Left ventricle myocardium inferior (tissue), 1 donor: ENCODE measurements around the gene SLC15A3. TPM values are rescaled to one million over a fixed set of nuclear protein-coding genes. Genes with fewer than 3 reads are reported as not detected.

ENCODE experiments used
- DNase-seq: peaks from one replicate; pipeline ENCODE4 v3.0.0-alpha.2; 2020
- H3K27ac ChIP-seq: fragments of 200-600 bp; replicated peaks from 2 replicates; pipeline ENCODE4 v1.8.0; 2021
- H3K27me3 ChIP-seq: fragments of 200-600 bp; 2 replicates; pipeline ENCODE4 v1.8.0; 2021; ENCODE audit warnings: low read depth
- H3K36me3 ChIP-seq: fragments of 200-600 bp; 2 replicates; pipeline ENCODE4 v1.8.0; 2021
- H3K4me1 ChIP-seq: fragments of 200-600 bp; 2 replicates; pipeline ENCODE4 v1.8.0; 2021
- H3K4me3 ChIP-seq: fragments of 200-600 bp; 2 replicates; pipeline ENCODE4 v1.8.0; 2021; ENCODE audit warnings: mild to moderate bottlenecking, moderate library complexity
- H3K9me3 ChIP-seq: fragments of 200-600 bp; replicated peaks from 2 replicates; pipeline ENCODE4 v1.8.0; 2021
- intact Hi-C: fragments of 100-400 bp; cut with micrococcal nuclease; formaldehyde crosslinking; loops from one replicate; pipeline ENCODE4 v1.11.0; 2022
- total RNA-seq: library from RNA; stranded (reverse); fragmentation: NEBNext Ultra II Directional; extraction: Animal tissue kit (Norgen Biotek cat#: 25700); gene quantifications from one replicate; pipeline ENCODE4 v1.2.1, GENCODE V29; 2021
- TF ChIP-seq, protein P1 (sequence below): fragments of 200-600 bp; IDR thresholded peaks from 2 replicates; pipeline ENCODE4 v1.8.0; 2021; ENCODE audit warnings: antibody characterized with exemption, mild to moderate bottlenecking, borderline replicate concordance
- donor health status: DM: no; HTN: yes; CAD: no; lungs with severe emphysema.

Gene SLC15A3
- total RNA-seq, 1 donor from 2014 or later = 15.4 TPM

GRCh38 chr11:60941371-60942119 is 10.4 kb downstream of the SLC15A3 start:
- peaks cover 51% of the 10 kb centered on the region for H3K4me1 ChIP-seq
- TF ChIP-seq, protein P1, sequence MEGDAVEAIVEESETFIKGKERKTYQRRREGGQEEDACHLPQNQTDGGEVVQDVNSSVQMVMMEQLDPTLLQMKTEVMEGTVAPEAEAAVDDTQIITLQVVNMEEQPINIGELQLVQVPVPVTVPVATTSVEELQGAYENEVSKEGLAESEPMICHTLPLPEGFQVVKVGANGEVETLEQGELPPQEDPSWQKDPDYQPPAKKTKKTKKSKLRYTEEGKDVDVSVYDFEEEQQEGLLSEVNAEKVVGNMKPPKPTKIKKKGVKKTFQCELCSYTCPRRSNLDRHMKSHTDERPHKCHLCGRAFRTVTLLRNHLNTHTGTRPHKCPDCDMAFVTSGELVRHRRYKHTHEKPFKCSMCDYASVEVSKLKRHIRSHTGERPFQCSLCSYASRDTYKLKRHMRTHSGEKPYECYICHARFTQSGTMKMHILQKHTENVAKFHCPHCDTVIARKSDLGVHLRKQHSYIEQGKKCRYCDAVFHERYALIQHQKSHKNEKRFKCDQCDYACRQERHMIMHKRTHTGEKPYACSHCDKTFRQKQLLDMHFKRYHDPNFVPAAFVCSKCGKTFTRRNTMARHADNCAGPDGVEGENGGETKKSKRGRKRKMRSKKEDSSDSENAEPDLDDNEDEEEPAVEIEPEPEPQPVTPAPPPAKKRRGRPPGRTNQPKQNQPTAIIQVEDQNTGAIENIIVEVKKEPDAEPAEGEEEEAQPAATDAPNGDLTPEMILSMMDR = no peak
- no peaks in the 10 kb centered on the region for H3K27me3 ChIP-seq
- no peak overlapping the region for H3K4me3 ChIP-seq
- peaks cover 52% of the 10 kb centered on the region for H3K36me3 ChIP-seq
- no peaks in the 10 kb centered on the region for H3K9me3 ChIP-seq
- DNase-seq = no peak
- peak overlapping the region; percentile 36 for H3K27ac ChIP-seq
- intact Hi-C loops = no loop called here

GRCh38 chr11:60939855-60940254 is 12.1 kb downstream of the SLC15A3 start:
- DNase-seq = no peak
- no peaks in the 10 kb centered on the region for H3K9me3 ChIP-seq
- intact Hi-C loops = no loop called here
- TF ChIP-seq, protein P1 = no peak
- no peaks in the 10 kb centered on the region for H3K27me3 ChIP-seq
- no peak overlapping the region for H3K27ac ChIP-seq
- no peak overlapping the region for H3K4me3 ChIP-seq
- peaks cover 43% of the 10 kb centered on the region for H3K36me3 ChIP-seq
- H3K4me1 ChIP-seq = peaks cover 61% of the 10 kb centered on the region

DNA sequence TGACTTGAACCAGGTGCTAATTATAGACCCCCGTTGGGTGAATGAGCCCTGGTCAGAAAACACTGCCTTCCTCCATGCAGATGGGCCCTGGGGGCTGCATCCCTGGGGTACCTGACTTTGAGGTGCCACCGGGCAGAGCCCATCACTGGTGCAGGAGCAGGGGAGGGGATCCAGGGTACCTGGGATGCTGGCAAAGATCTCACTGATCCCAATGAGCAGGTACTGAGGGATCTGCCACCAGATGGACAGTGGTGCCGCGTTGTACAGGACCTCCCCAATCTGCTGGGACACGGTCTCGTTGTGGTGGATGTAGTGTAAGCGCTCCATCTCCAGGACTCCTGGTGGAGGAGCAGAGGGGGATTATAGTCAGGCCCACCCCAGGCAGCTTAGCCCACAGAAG is 12.7 kb downstream of the SLC15A3 start:
- H3K4me1 ChIP-seq = peaks cover 61% of the 10 kb centered on the region
- H3K4me3 ChIP-seq = no peak overlapping the region
- H3K27ac ChIP-seq = no peak overlapping the region
- intact Hi-C loops = no loop called here
- no peaks in the 10 kb centered on the region for H3K27me3 ChIP-seq
- peaks cover 43% of the 10 kb centered on the region for H3K36me3 ChIP-seq
- DNase-seq = no peak
- H3K9me3 ChIP-seq = no peaks in the 10 kb centered on the region
- TF ChIP-seq, protein P1 = no peak

DNA sequence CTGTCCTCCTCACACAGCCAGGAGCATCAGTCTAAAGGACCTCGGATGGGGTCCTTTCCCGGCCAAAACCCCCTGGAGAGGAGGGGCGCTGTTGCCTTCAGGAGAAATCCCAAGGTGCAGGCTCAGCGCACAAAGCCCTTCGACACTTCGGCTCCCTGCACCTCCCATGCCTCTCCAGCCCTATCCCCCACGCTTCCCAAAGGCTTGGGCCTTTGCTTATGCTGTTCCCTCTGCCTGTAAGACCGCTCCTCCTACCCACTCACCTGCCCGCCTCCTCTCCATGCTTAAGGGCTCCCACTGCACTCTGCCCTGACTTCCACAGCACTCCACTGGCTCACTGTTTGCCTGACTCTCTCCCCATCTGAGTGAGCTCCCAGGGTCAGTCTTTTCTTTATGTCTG is 13.5 kb downstream of the SLC15A3 start:
- Histone ChIP-seq H3K4me1 (peaks cover 59% of the 10 kb centered on the region), H3K27ac (no peak overlapping the region), H3K4me3 (no peak overlapping the region), H3K9me3 (no peaks in the 10 kb centered on the region), H3K27me3 (no peaks in the 10 kb centered on the region), H3K36me3 (peaks cover 42% of the 10 kb centered on the region)
- TF ChIP-seq, protein P1 = no peak
- DNase-seq = no peak
- intact Hi-C loops = no loop called here

- no peak for DNase-seq
- intact Hi-C loops = no loop called here
- Histone ChIP-seq H3K27ac (peak overlapping the region; percentile 77), H3K27me3 (no peaks in the 10 kb centered on the region), H3K4me1 (peaks cover 54% of the 10 kb centered on the region), H3K36me3 (peaks cover 37% of the 10 kb centered on the region), H3K9me3 (no peaks in the 10 kb centered on the region), H3K4me3 (no peak overlapping the region)
- TF ChIP-seq, protein P1 = no peak
Measured at GRCh38 chr11:60937811-60938210, 14.2 kb downstream of the SLC15A3 start.
